Vagina (tissue), 2 donors: ENCODE results near the gene CNNM2.

Source experiments
- CTCF ChIP-seq, 3 experiments: fragments of 450-650 bp in 2 of 3; fragments of 200-600 bp in 1 of 3; sonication (generic) in 1 of 3; IDR thresholded peaks; one replicate each; pipeline ENCODE4 v1.5.1; 2017 to 2019; ENCODE audit warnings: antibody characterized with exemption in 3 of 3, mild to moderate bottlenecking in 2 of 3, moderate library complexity in 2 of 3
- POLR2AphosphoS5 ChIP-seq, 2 donors: sonication (generic); formaldehyde crosslinking; IDR thresholded peaks; one replicate each; pipeline ENCODE4 v1.9.0; 2017; ENCODE audit warnings: antibody characterized with exemption in 2 of 2, mild to moderate bottlenecking in 2 of 2, low read depth in 1 of 2; ENCODE audit not compliant: insufficient read depth in 1 of 2

GRCh38 chr10:102906507-102906906, 11.6 kb upstream of the CNNM2 start:
- TF ChIP-seq CTCF (IDR thresholded peaks at IDR 0.05) = no peak
- TF ChIP-seq POLR2AphosphoS5 (IDR thresholded peaks at IDR 0.05; ENCODE audit: insufficient read depth in 1 of 2, low read depth in 1 of 2) = no peak
